Endothelial cell (in vitro differentiated cells): ENCODE data around the gene DTNA. TPM values are rescaled to one million over a fixed set of nuclear protein-coding genes. Genes with fewer than 3 reads are reported as not detected.

Experiments
- DNase-seq: peaks from one replicate; pipeline ENCODE4 v3.0.0; 2021; ENCODE audit warnings: low spot score
- H3K27ac Mint-ChIP-seq: one replicate; pipeline ENCODE4 v1.8.0; 2021; ENCODE audit warnings: mixed read lengths, inconsistent platforms; ENCODE audit not compliant: unreplicated experiment
- H3K27me3 Mint-ChIP-seq: one replicate; pipeline ENCODE4 v1.8.0; 2021; ENCODE audit warnings: mild to moderate bottlenecking, moderate library complexity, mixed read lengths, inconsistent platforms; ENCODE audit not compliant: unreplicated experiment
- H3K36me3 Mint-ChIP-seq: one replicate; pipeline ENCODE4 v1.8.0; 2021; ENCODE audit warnings: mild to moderate bottlenecking, low read depth, mixed read lengths, inconsistent platforms; ENCODE audit not compliant: unreplicated experiment
- H3K4me1 Mint-ChIP-seq: one replicate; pipeline ENCODE4 v1.8.0; 2021; ENCODE audit warnings: mild to moderate bottlenecking, mixed read lengths, inconsistent platforms; ENCODE audit not compliant: unreplicated experiment
- H3K4me3 Mint-ChIP-seq: one replicate; pipeline ENCODE4 v1.8.0; 2021; ENCODE audit warnings: mild to moderate bottlenecking, mixed read lengths, inconsistent platforms; ENCODE audit not compliant: unreplicated experiment
- H3K9me3 Mint-ChIP-seq: one replicate; pipeline ENCODE4 v1.8.0; 2021; ENCODE audit warnings: mixed read lengths, inconsistent platforms; ENCODE audit not compliant: unreplicated experiment
- CTCF ChIP-seq: fragments of 200-600 bp; sonication (generic); IDR thresholded peaks from one replicate; pipeline ENCODE4 v1.5.0; 2021; ENCODE audit warnings: antibody characterized with exemption; ENCODE audit not compliant: unreplicated experiment
- total RNA-seq: library from RNA; stranded (reverse); fragmentation: NEBNext Ultra II Directional; extraction: Animal tissue kit (Norgen Biotek cat#: 25700); gene quantifications from one replicate; pipeline ENCODE4 v1.2.1, GENCODE V29; 2021; ENCODE audit not compliant: unreplicated experiment

DTNA gene
- total RNA-seq, 1 donor from 2014 or later, result 17.9 TPM

- DNase-seq, result peak; percentile 53
- Mint-ChIP-seq H3K9me3 (no peaks in the 10 kb centered on the region), H3K4me3 (no peak overlapping the region), H3K4me1 (no peaks in the 10 kb centered on the region), H3K36me3 (no peaks in the 10 kb centered on the region), H3K27me3 (no peaks in the 10 kb centered on the region), H3K27ac (no peak overlapping the region)
- TF ChIP-seq CTCF, result no peak
Observed at GRCh38 chr18:34867520-34867919, 157.4 kb downstream of the DTNA start.

GRCh38 chr18:34870555-34871310, 160.6 kb downstream of the DTNA start:
- H3K27me3 Mint-ChIP-seq, result no peaks in the 10 kb centered on the region
- H3K9me3 Mint-ChIP-seq, result no peaks in the 10 kb centered on the region
- H3K4me1 Mint-ChIP-seq, result no peaks in the 10 kb centered on the region
- no peak overlapping the region for H3K27ac Mint-ChIP-seq
- H3K4me3 Mint-ChIP-seq, result no peak overlapping the region
- no peak for DNase-seq
- TF ChIP-seq CTCF, result no peak
- no peaks in the 10 kb centered on the region for H3K36me3 Mint-ChIP-seq

- H3K9me3 Mint-ChIP-seq, result no peaks in the 10 kb centered on the region
- H3K27me3 Mint-ChIP-seq, result no peaks in the 10 kb centered on the region
- no peak for DNase-seq
- no peak overlapping the region for H3K4me3 Mint-ChIP-seq
- H3K27ac Mint-ChIP-seq, result no peak overlapping the region
- H3K36me3 Mint-ChIP-seq, result no peaks in the 10 kb centered on the region
- no peak for TF ChIP-seq CTCF
- no peaks in the 10 kb centered on the region for H3K4me1 Mint-ChIP-seq
Observed at GRCh38 chr18:34871435-34871834, 161.3 kb downstream of the DTNA start.

GRCh38 chr18:34872066-34872465, 162.0 kb downstream of the DTNA start:
- TF ChIP-seq CTCF, result no peak
- Mint-ChIP-seq H3K4me1 (no peaks in the 10 kb centered on the region), H3K27me3 (no peaks in the 10 kb centered on the region), H3K36me3 (no peaks in the 10 kb centered on the region), H3K27ac (no peak overlapping the region), H3K4me3 (no peak overlapping the region), H3K9me3 (no peaks in the 10 kb centered on the region)
- no peak for DNase-seq

GRCh38 chr18:34873986-34874580, 164.0 kb downstream of the DTNA start:
- no peaks in the 10 kb centered on the region for H3K9me3 Mint-ChIP-seq
- no peaks in the 10 kb centered on the region for H3K27me3 Mint-ChIP-seq
- H3K4me1 Mint-ChIP-seq, result no peaks in the 10 kb centered on the region
- no peak for TF ChIP-seq CTCF
- H3K4me3 Mint-ChIP-seq, result no peak overlapping the region
- H3K27ac Mint-ChIP-seq, result no peak overlapping the region
- DNase-seq, result no peak
- no peaks in the 10 kb centered on the region for H3K36me3 Mint-ChIP-seq
